ENCODE data around the gene TMPRSS6.

The TMPRSS6 gene

GRCh38 chr22:37138849-37139561, 29.5 kb upstream of the TMPRSS6 start:
- H3K9me3 ChIP-seq (ENCODE audit: low read length), result no peaks in the 10 kb centered on the region
- no peaks in the 10 kb centered on the region for H3K27me3 ChIP-seq (ENCODE audit: control insufficient read depth in 1 of 2, insufficient read depth in 2 of 2, low read length in 2 of 2)
- H3K4me3 ChIP-seq (ENCODE audit: low read depth in 1 of 2, low read length in 2 of 2), result no peak overlapping the region
- no peaks in the 10 kb centered on the region for H3K36me3 ChIP-seq (ENCODE audit: insufficient read depth, low read length)
- no peak overlapping the region for H3K9ac ChIP-seq (ENCODE audit: low read length)
- no peak overlapping the region for H3K27ac ChIP-seq (ENCODE audit: low read depth, low read length)
- H3K4me1 ChIP-seq (ENCODE audit: insufficient read depth, low read length), result no peaks in the 10 kb centered on the region

- Histone ChIP-seq H3K27ac (ENCODE audit: low read depth, low read length) (no peak overlapping the region), H3K4me3 (ENCODE audit: low read depth in 1 of 2, low read length in 2 of 2) (no peak overlapping the region), H3K4me1 (ENCODE audit: insufficient read depth, low read length) (no peaks in the 10 kb centered on the region), H3K9me3 (ENCODE audit: low read length) (no peaks in the 10 kb centered on the region), H3K36me3 (ENCODE audit: insufficient read depth, low read length) (no peaks in the 10 kb centered on the region), H3K9ac (ENCODE audit: low read length) (no peak overlapping the region), H3K27me3 (ENCODE audit: control insufficient read depth in 1 of 2, insufficient read depth in 2 of 2, low read length in 2 of 2) (no peaks in the 10 kb centered on the region)
These were observed 28.6 kb upstream of the TMPRSS6 start for GRCh38 chr22:37137903-37138665.

- no peak overlapping the region for H3K27ac ChIP-seq (ENCODE audit: low read depth, low read length)
- H3K9me3 ChIP-seq (ENCODE audit: low read length), result no peaks in the 10 kb centered on the region
- no peak overlapping the region for H3K9ac ChIP-seq (ENCODE audit: low read length)
- H3K4me3 ChIP-seq (ENCODE audit: low read depth in 1 of 2, low read length in 2 of 2), result no peak overlapping the region
- no peaks in the 10 kb centered on the region for H3K27me3 ChIP-seq (ENCODE audit: control insufficient read depth in 1 of 2, insufficient read depth in 2 of 2, low read length in 2 of 2)
- H3K36me3 ChIP-seq (ENCODE audit: insufficient read depth, low read length), result no peaks in the 10 kb centered on the region
- H3K4me1 ChIP-seq (ENCODE audit: insufficient read depth, low read length), result no peaks in the 10 kb centered on the region
These were observed 27.6 kb upstream of the TMPRSS6 start for GRCh38 chr22:37137131-37137530.

- Histone ChIP-seq H3K9me3 (ENCODE audit: low read length) (no peaks in the 10 kb centered on the region), H3K36me3 (ENCODE audit: insufficient read depth, low read length) (no peaks in the 10 kb centered on the region), H3K4me3 (ENCODE audit: low read depth in 1 of 2, low read length in 2 of 2) (no peak overlapping the region), H3K27me3 (ENCODE audit: control insufficient read depth in 1 of 2, insufficient read depth in 2 of 2, low read length in 2 of 2) (no peaks in the 10 kb centered on the region), H3K4me1 (ENCODE audit: insufficient read depth, low read length) (no peaks in the 10 kb centered on the region), H3K27ac (ENCODE audit: low read depth, low read length) (no peak overlapping the region), H3K9ac (ENCODE audit: low read length) (no peak overlapping the region)
These were observed 25.5 kb upstream of the TMPRSS6 start for GRCh38 chr22:37135023-37135422.

- Histone ChIP-seq H3K27me3 (ENCODE audit: control insufficient read depth in 1 of 2, insufficient read depth in 2 of 2, low read length in 2 of 2) (no peaks in the 10 kb centered on the region), H3K4me1 (ENCODE audit: insufficient read depth, low read length) (no peaks in the 10 kb centered on the region), H3K27ac (ENCODE audit: low read depth, low read length) (no peak overlapping the region), H3K9ac (ENCODE audit: low read length) (no peak overlapping the region), H3K4me3 (ENCODE audit: low read depth in 1 of 2, low read length in 2 of 2) (no peak overlapping the region), H3K36me3 (ENCODE audit: insufficient read depth, low read length) (no peaks in the 10 kb centered on the region), H3K9me3 (ENCODE audit: low read length) (no peaks in the 10 kb centered on the region)
These were observed 23.9 kb upstream of the TMPRSS6 start for GRCh38 chr22:37133304-37134018.

GRCh38 chr22:37132773-37133172, 23.3 kb upstream of the TMPRSS6 start:
- Histone ChIP-seq H3K9ac (ENCODE audit: low read length) (no peak overlapping the region), H3K4me3 (ENCODE audit: low read depth in 1 of 2, low read length in 2 of 2) (no peak overlapping the region), H3K27ac (ENCODE audit: low read depth, low read length) (no peak overlapping the region), H3K9me3 (ENCODE audit: low read length) (no peaks in the 10 kb centered on the region), H3K27me3 (ENCODE audit: control insufficient read depth in 1 of 2, insufficient read depth in 2 of 2, low read length in 2 of 2) (no peaks in the 10 kb centered on the region), H3K4me1 (ENCODE audit: insufficient read depth, low read length) (no peaks in the 10 kb centered on the region), H3K36me3 (ENCODE audit: insufficient read depth, low read length) (no peaks in the 10 kb centered on the region)

- Histone ChIP-seq H3K27ac (ENCODE audit: low read depth, low read length) (no peak overlapping the region), H3K4me1 (ENCODE audit: insufficient read depth, low read length) (no peaks in the 10 kb centered on the region), H3K9me3 (ENCODE audit: low read length) (no peaks in the 10 kb centered on the region), H3K9ac (ENCODE audit: low read length) (no peak overlapping the region), H3K27me3 (ENCODE audit: control insufficient read depth in 1 of 2, insufficient read depth in 2 of 2, low read length in 2 of 2) (peaks cover 0 to 6% of the 10 kb centered on the region in 2 donors), H3K4me3 (ENCODE audit: low read depth in 1 of 2, low read length in 2 of 2) (no peak overlapping the region), H3K36me3 (ENCODE audit: insufficient read depth, low read length) (no peaks in the 10 kb centered on the region)
These were observed 20.4 kb upstream of the TMPRSS6 start for GRCh38 chr22:37129866-37130441.

- peaks cover 0 to 6% of the 10 kb centered on the region in 2 donors for H3K27me3 ChIP-seq (ENCODE audit: control insufficient read depth in 1 of 2, insufficient read depth in 2 of 2, low read length in 2 of 2)
- no peak overlapping the region for H3K27ac ChIP-seq (ENCODE audit: low read depth, low read length)
- no peaks in the 10 kb centered on the region for H3K9me3 ChIP-seq (ENCODE audit: low read length)
- H3K36me3 ChIP-seq (ENCODE audit: insufficient read depth, low read length), result no peaks in the 10 kb centered on the region
- no peak overlapping the region for H3K4me3 ChIP-seq (ENCODE audit: low read depth in 1 of 2, low read length in 2 of 2)
- H3K4me1 ChIP-seq (ENCODE audit: insufficient read depth, low read length), result no peaks in the 10 kb centered on the region
- no peak overlapping the region for H3K9ac ChIP-seq (ENCODE audit: low read length)
These were observed 19.2 kb upstream of the TMPRSS6 start for GRCh38 chr22:37128555-37129281.

- no peaks in the 10 kb centered on the region for H3K4me1 ChIP-seq (ENCODE audit: insufficient read depth, low read length)
- no peak overlapping the region for H3K27ac ChIP-seq (ENCODE audit: low read depth, low read length)
- H3K4me3 ChIP-seq (ENCODE audit: low read depth in 1 of 2, low read length in 2 of 2), result no peak overlapping the region
- H3K27me3 ChIP-seq (ENCODE audit: control insufficient read depth in 1 of 2, insufficient read depth in 2 of 2, low read length in 2 of 2), result peaks cover 0 to 6% of the 10 kb centered on the region in 2 donors
- H3K9me3 ChIP-seq (ENCODE audit: low read length), result no peaks in the 10 kb centered on the region
- no peak overlapping the region for H3K9ac ChIP-seq (ENCODE audit: low read length)
- H3K36me3 ChIP-seq (ENCODE audit: insufficient read depth, low read length), result no peaks in the 10 kb centered on the region
These were observed 17.9 kb upstream of the TMPRSS6 start for GRCh38 chr22:37127350-37127878.

GRCh38 chr22:37126882-37127281, 17.4 kb upstream of the TMPRSS6 start:
- no peaks in the 10 kb centered on the region for H3K36me3 ChIP-seq (ENCODE audit: insufficient read depth, low read length)
- no peak overlapping the region for H3K4me3 ChIP-seq (ENCODE audit: low read depth in 1 of 2, low read length in 2 of 2)
- peaks cover 0 to 6% of the 10 kb centered on the region in 2 donors for H3K27me3 ChIP-seq (ENCODE audit: control insufficient read depth in 1 of 2, insufficient read depth in 2 of 2, low read length in 2 of 2)
- no peak overlapping the region for H3K27ac ChIP-seq (ENCODE audit: low read depth, low read length)
- no peaks in the 10 kb centered on the region for H3K4me1 ChIP-seq (ENCODE audit: insufficient read depth, low read length)
- no peaks in the 10 kb centered on the region for H3K9me3 ChIP-seq (ENCODE audit: low read length)
- H3K9ac ChIP-seq (ENCODE audit: low read length), result no peak overlapping the region

Measured in muscle layer of colon (tissue), 2 donors.